Measurements from ENCODE around the gene DOP1B.
"Not testable (repeated sequence)": the region's sequence is repeated elsewhere in the genome, so short reads cannot be mapped to it uniquely, and the experiment has no call there.

Gene DOP1B

DNA sequence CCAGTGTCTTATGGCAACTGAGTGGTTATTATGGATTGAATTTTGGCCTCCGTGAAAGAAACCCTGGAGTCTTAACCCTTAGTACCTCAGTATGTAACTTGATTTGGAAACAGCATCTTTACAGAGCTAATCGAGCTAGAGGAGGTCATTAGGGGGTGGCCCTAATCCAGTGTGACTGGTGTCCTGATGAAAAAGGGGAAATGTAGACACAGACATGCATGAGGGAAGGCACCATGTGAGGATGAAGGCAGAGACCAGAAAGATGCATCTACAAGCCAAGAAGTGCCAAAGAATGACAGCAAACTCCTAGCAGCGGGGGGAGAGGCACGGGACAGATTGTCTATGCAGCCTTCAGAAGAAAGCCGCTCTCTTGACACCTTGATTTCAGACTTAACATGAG lies 14.7 kb downstream of the DOP1B start:
- no peak for DNase-seq (ENCODE audit: low spot score)

GRCh38 chr21:36171741-36172331 lies 15.2 kb downstream of the DOP1B start:
- no peak for DNase-seq (ENCODE audit: low spot score)

- DNase-seq (ENCODE audit: low spot score): no peak
Observed at GRCh38 chr21:36174780-36175179, 18.2 kb downstream of the DOP1B start.

GRCh38 chr21:36175771-36176565 lies 19.3 kb downstream of the DOP1B start:
- no peak for DNase-seq (ENCODE audit: low spot score)

DNA sequence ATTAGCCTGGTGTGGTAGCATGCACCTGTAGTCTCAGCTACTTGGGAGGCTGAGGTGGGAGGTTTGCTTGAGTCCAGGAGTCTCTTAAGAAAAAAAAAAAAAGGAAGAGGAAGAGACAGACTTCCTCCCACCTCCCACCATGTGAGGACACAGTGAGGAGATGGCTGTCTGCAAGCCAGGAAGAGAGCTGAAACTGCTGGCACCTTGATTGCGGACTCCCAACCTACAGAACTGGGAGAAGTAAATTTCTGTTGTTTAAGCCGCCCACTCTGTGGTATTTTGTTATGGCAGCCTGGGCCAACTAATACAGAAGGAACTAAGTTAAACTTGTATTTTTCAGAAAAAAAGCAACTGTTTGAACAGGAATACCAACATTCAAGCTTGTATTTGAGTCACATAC lies 21.7 kb downstream of the DOP1B start:
- no peak for DNase-seq (ENCODE audit: low spot score)

GRCh38 chr21:36179145-36179544 lies 22.5 kb downstream of the DOP1B start:
- no peak for DNase-seq (ENCODE audit: low spot score)

DNA sequence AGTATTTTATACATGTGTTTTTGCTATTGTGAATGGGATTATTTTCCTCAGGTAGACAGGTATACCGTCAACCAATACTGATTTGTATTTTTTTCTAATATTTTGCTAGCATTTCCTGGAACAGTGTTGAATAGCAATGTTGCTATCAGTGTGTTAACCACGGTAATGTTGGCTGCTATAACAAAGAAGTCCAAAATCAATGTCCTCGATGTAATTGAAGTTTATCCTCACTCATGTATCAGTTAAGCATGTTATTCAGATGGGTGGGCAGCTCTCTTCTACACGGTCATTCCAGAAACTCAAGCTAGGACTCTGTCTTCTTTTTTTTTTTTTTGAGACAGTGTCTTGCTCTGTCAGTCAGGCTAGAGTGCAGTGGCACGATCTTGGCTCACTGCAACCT lies 24.3 kb downstream of the DOP1B start:
- no peak for DNase-seq (ENCODE audit: low spot score)

GRCh38 chr21:36183144-36183795 lies 26.6 kb downstream of the DOP1B start:
- DNase-seq (ENCODE audit: low spot score): no peak

DNA sequence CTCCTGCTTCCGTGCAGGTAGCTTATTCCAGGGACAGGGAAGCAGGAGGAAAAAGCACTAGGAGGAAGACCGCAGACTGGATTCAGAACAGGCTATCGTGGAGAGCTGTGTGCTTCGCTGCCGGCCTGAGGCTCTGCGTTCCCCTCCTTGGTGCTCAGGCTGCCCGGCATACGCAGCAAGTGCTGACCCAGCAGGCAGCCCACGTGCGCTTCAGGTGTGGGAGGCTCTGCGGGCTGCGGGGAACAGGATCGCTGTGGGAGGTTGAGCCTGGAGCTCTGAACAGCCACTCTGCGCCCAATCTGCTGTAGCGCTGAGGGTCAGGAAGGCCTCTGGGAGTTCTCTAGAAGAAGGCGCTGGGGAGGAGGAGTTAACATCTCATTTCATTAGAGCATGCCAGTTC lies 27.9 kb downstream of the DOP1B start:
- no peak for DNase-seq (ENCODE audit: low spot score)

DNA sequence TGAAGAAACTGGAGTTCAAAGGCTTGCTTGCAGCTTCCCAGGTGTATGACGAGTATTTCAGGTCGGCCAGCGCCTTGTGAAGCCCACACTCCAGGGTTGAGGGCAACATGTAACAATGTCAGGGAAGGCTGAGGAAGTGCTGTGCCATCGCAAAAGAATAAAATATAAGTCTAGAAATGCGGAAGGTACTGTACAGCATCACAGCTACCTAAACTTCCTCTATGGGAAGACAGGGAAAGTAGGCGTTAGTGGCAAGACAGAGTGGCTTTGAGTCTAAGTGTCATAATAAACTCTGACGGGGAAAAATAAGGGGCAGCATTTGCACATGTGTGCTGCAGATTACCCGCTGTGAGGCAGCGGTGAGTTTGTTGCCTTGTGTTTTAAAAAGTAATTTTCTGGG lies 28.9 kb downstream of the DOP1B start:
- DNase-seq (ENCODE audit: low spot score): no peak

GRCh38 chr21:36186081-36186480 lies 29.5 kb downstream of the DOP1B start:
- no peak for DNase-seq (ENCODE audit: low spot score)

GRCh38 chr21:36186506-36187399 lies 30.1 kb downstream of the DOP1B start:
- DNase-seq (ENCODE audit: low spot score): no peak

DNA sequence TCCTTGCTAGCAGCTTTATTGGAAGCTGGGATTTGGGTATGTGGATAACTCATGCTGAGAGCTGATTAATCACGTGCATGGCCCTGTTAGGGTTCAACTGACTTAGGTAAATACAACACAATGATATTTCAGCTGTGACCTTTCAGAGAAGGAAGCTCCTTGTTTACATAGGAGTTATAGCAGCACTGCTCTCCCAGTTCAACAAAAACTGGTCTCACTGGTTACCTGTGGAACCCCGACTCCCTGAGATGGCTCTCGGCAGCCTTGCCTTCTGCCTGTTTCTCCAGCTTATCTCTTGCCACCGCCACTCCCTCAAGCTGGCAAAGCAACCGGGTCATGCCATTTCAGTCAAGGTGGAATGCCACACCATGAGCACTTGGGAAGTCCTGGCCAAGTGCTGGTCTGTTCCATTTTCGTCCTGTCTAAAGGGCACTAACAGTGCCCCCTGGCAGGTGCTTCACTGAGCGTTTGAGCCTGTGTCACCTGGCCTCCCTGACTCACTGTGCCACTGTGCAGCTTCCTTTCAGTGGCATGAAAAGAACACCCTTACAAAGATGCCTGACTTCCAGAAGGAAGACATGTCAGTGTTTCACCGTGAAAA lies 31.6 kb downstream of the DOP1B start:
- DNase-seq (ENCODE audit: low spot score): no peak

DNA sequence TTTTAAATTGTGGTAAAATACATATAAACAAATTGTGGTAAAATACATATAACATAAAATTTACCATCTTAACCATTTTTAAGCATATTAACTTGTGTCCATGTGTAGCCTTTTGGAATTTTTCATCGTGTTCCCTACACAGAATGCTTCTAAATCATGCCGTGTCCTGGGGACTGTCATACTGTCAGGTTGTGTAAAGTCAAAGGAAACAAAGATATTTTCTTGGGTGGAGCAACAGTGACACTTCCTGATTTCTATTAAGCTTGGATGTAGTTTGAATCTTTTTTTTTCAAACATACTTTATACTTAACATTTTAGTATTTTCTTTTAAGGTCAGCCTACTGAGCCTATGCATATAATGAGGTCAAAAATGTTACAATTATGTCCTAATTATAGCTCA lies 32.3 kb downstream of the DOP1B start:
- no peak for DNase-seq (ENCODE audit: low spot score)

GRCh38 chr21:36190736-36191135 lies 34.1 kb downstream of the DOP1B start:
- DNase-seq (ENCODE audit: low spot score): no peak

GRCh38 chr21:36193200-36193599 lies 36.6 kb downstream of the DOP1B start:
- DNase-seq (ENCODE audit: low spot score): no peak

DNA sequence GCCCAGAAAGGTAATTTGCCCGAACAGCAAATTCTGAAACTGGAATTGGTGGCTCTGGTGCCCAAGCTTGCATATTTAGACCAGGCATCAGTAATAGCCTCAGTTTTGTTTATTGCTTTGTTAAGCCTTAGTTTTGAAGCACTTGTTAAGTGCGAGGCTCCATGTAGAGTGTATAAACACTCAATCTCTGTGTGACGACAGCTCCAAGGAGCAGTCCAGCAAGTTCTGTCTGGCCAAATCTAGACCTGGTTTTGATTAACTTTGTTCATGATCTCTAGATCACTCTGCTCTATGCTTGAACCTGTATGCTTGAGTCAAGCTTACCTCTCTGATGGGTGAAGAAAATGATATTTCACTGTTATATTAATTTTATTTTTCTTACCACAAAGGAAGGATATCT lies 37.4 kb downstream of the DOP1B start:
- no peak for DNase-seq (ENCODE audit: low spot score)

DNA sequence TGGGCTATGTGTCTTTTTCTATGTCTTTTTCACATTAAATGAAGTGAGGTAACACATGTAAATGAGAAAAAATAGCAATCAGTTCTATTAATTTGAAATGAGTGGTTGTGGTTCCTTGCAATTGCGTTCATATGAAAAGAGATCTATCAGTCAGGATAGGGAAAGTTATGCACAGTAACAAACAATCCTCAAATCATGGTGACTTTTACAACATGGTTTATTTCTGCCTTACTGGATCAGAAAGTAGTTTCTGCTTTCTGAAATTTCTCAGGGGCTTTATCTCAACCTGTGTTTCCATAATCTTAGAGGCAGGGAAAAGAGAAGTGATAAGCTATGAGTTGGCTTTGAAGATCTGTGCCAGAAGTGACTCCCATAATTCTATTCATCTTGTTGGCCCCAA lies 39.0 kb downstream of the DOP1B start:
- DNase-seq (ENCODE audit: low spot score): no peak

DNA sequence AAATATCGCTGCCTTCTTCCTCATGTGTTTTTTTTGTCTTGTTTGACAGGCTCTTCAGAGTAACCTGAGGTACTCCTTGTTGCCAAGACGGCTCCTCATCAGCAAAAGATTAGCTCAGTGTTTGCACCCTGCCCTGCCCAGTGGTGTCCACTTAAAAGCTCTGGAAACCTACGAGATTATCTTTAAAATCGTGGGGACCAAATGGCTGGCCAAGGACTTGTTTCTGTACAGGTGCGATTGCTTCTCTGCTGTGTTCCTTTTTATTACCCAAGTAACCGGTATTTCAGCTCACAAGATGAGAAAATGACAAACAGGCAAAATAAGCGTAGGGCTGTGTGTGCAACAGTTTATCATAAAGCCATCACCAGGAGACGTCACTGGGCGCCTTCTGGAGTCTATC lies 42.4 kb downstream of the DOP1B start:
- no peak for DNase-seq (ENCODE audit: low spot score)

DNA sequence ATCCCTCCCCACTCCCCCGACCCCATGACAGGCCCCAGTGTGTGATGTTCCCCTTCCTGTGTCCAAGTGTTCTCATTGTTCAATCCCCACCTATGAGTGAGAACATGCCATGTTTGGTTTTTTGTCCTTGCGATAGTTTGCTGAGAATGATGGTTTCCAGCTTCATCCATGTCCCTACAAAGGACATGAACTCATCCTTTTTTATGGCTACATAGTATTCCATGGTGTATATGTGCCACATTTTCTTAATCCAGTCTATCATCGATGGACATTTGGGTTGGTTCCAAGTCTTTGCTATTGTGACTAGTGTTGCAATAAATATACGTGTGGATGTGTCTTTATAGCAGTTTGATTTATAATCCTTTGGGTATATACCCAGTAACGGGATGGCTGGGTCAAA lies 43.0 kb downstream of the DOP1B start:
- DNase-seq (ENCODE audit: low spot score): not testable (repeated sequence)

GRCh38 chr21:36200081-36200561 lies 43.5 kb downstream of the DOP1B start:
- DNase-seq (ENCODE audit: low spot score): no peak
